ENCODE data around the gene SEL1L2. TPM values are rescaled to one million over a fixed set of nuclear protein-coding genes. Genes with fewer than 3 reads are reported as not detected.

SEL1L2 gene
- total RNA-seq, 2 experiments from 2014 or later: not detected

DNA sequence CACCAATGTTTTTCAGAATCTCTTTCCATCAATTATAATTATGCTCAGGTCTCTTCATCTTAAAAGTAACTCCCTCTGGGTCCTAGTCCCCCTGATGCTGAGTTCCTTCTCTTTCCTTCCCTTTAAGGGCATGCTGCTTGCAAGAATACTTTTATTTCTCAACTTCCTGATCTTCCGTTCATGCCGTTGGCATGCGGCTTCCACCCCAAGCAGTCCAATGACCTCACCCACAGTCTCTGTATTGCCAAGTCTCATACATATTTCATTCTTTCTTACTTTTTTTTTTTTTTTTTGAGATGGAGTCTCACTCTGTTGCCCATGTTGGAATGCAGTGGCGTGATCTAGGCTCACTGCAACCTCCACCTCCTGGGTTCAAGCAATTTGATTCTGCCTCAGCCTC is 122.1 kb downstream of the SEL1L2 start:
- Mint-ChIP-seq H3K4me3 (no peak overlapping the region), H3K27ac (no peak overlapping the region), H3K9me3 (ENCODE audit: low read depth) (no peaks in the 10 kb centered on the region), H3K27me3 (no peaks in the 10 kb centered on the region), H3K4me1 (no peaks in the 10 kb centered on the region), H3K36me3 (no peaks in the 10 kb centered on the region)
- CTCF ChIA-PET: no interaction called here
- DNase-seq: no peak
- ATAC-seq: no peak

DNA sequence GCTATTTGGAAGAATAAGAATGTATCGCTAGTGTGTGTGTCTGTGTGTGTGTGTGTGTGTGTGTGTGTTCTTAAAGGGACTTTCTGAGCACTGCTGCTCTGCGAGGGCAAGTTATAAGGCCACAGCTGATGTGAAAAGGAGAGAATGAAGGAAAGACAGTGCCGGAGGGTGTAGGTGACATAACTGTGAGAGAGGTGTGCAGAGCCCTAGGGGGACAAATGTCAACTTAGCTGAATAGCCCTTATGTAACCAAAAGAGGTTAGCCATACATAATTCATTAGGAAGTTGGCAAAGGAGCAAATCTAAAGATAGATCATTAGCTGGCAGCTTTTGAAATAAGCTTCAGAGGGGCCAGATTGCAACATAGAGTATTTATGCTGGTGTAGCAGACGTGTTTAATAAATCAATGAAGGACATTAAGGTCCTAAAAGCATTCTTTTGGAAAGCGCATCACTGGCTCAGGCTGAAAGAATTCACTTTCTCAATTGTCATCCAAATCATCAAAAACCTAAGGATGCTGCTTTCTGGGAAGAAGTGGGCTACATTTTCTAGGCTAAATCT is 124.5 kb downstream of the SEL1L2 start:
- Mint-ChIP-seq H3K27me3 (no peaks in the 10 kb centered on the region), H3K9me3 (ENCODE audit: low read depth) (no peaks in the 10 kb centered on the region), H3K27ac (no peak overlapping the region), H3K36me3 (no peaks in the 10 kb centered on the region), H3K4me1 (no peaks in the 10 kb centered on the region), H3K4me3 (no peak overlapping the region)
- DNase-seq (no peak), ATAC-seq (no peak)
- CTCF ChIA-PET: no interaction called here

DNA sequence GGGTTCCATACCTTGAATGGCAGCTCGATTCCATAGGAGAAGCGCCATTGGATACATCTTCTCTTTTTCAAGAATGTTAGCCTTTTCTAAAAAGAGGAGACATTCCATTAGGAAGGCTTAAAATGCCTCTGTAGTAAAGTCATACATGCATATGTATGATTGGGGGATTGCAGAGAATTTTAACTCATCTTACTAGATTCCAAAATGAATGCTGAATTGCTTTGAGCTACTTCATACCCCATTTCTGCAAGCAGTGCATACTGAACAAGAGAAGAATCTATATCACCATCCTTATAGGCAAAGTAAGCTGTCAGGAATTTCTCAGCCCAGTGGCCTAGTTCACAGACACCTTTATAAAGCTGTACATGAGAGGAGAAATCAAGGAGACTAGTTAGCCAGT is 125.3 kb downstream of the SEL1L2 start:
- CTCF ChIA-PET: no interaction called here
- DNase-seq (no peak), ATAC-seq (no peak)
- H3K4me3 Mint-ChIP-seq: no peak overlapping the region
- H3K27ac Mint-ChIP-seq: no peak overlapping the region
- no peaks in the 10 kb centered on the region for H3K9me3 Mint-ChIP-seq (ENCODE audit: low read depth)
- no peaks in the 10 kb centered on the region for H3K4me1 Mint-ChIP-seq
- no peaks in the 10 kb centered on the region for H3K36me3 Mint-ChIP-seq
- no peaks in the 10 kb centered on the region for H3K27me3 Mint-ChIP-seq

DNA sequence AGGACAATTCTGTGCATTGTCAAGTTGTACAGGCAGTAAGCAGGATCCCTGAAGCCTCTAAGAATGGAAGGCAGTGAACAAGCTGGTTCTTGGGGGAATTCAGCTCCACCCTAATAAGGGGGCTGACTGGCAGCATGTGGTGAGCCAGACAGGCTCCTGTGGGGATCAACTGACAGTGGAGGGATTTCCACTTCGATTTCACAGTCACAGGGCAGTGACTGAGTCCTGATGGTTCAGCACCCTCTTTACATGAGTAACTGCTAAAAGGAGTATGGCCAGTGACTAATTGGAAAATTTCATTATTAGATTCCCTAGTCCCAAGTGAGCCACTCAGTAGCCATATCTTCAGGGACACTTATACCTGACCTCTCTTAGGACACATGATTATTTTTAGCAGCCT is 127.2 kb downstream of the SEL1L2 start:
- Mint-ChIP-seq H3K4me3 (no peak overlapping the region), H3K4me1 (no peaks in the 10 kb centered on the region), H3K27ac (no peak overlapping the region), H3K9me3 (ENCODE audit: low read depth) (no peaks in the 10 kb centered on the region), H3K27me3 (no peaks in the 10 kb centered on the region), H3K36me3 (no peaks in the 10 kb centered on the region)
- DNase-seq (no peak), ATAC-seq (no peak)
- CTCF ChIA-PET: no interaction called here

DNA sequence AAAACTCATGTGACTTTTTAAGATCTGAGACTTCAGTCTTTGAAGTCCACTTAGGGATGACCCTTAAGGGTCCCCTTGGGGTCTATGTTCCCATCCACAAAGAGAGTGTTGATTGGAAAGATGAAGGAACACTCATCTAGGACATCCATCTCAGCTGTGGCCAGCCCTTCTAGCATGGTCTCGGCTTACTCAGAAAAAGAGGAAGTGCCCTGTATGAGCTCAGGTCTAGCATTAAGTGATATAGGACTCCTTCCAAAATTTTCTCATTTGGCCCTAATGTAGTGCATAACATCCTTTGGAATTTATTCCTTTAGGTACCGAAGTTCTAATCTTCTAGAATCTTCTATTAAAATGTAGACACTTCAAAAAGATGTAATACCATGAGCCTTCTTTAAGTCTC is 128.2 kb downstream of the SEL1L2 start:
- no peak overlapping the region for H3K27ac Mint-ChIP-seq

DNA sequence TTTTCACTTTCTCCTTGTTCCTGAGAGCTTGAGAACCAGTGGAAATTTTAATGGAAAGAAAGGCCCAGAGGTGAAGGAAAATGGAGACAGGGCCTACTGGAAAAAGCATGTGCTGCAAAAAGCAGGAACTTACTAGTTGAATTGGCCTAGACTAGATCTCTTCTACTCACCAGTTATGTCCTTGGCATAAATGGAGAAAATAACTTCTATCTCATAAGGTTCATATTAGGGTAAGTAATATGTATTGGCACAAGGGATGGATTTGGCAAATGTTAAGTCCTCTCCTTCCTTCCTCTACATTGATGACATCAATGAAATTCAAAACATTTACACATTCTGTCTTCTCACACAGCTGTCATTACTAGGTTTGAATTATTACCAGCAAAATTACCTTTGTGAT is 131.5 kb downstream of the SEL1L2 start:
- CTCF ChIA-PET: no interaction called here
- H3K4me1 Mint-ChIP-seq: no peaks in the 10 kb centered on the region
- no peaks in the 10 kb centered on the region for H3K9me3 Mint-ChIP-seq (ENCODE audit: low read depth)
- peaks cover 4% of the 10 kb centered on the region for H3K27me3 Mint-ChIP-seq
- no peaks in the 10 kb centered on the region for H3K36me3 Mint-ChIP-seq
- no peak overlapping the region for H3K27ac Mint-ChIP-seq
- no peak overlapping the region for H3K4me3 Mint-ChIP-seq
- DNase-seq (no peak), ATAC-seq (no peak)

More for the DNA sequence above, 128.2 kb downstream of the SEL1L2 start:
- CTCF ChIA-PET: no interaction called here
- ATAC-seq (no peak), DNase-seq (no peak)
- Mint-ChIP-seq H3K36me3 (no peaks in the 10 kb centered on the region), H3K4me3 (no peak overlapping the region), H3K9me3 (ENCODE audit: low read depth) (no peaks in the 10 kb centered on the region), H3K4me1 (no peaks in the 10 kb centered on the region), H3K27me3 (no peaks in the 10 kb centered on the region)

DNA sequence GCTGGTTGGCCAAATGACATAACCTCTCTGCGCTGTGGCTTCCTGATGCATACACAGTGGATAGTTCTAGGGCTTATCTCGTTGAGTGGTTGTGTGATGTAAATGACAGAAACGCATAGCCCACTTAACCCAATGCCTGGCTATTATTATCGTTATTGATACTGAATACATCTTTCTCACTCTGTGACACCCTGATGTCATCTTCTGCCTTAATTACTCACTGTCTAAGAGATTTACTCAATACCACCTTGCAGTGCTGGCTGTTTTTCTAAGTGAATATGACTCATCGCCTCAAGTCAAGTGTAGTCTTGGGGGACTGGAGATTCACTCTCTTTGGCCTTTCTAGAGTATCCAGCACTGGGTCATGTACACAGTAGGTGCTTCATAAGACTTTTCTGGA is 132.0 kb downstream of the SEL1L2 start:
- H3K27ac Mint-ChIP-seq: no peak overlapping the region
- CTCF ChIA-PET: no interaction called here
- DNase-seq: no peak
- no peaks in the 10 kb centered on the region for H3K9me3 Mint-ChIP-seq (ENCODE audit: low read depth)
- no peak for ATAC-seq
- H3K36me3 Mint-ChIP-seq: no peaks in the 10 kb centered on the region
- no peak overlapping the region for H3K4me3 Mint-ChIP-seq
- H3K27me3 Mint-ChIP-seq: peaks cover 4% of the 10 kb centered on the region
- no peaks in the 10 kb centered on the region for H3K4me1 Mint-ChIP-seq

DNA sequence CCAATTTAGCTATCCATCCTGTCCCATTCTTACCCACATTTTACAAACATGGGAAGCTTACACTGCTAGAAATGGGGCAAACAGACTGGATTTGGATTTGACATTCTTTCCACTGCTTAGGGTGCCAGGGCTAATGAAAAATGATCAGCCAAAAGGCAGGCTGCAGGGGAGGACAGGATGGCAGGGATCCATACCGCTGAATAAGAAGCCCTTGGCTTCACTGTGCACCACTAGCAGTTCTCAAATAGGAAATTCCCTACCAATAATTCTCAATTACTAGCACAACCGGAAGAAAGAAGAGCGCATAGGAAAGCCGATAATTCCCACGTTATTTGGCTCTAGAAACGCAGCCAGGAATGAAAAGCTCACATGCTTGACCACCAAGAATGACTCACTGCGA is 132.5 kb downstream of the SEL1L2 start:
- no peak for DNase-seq

DNA sequence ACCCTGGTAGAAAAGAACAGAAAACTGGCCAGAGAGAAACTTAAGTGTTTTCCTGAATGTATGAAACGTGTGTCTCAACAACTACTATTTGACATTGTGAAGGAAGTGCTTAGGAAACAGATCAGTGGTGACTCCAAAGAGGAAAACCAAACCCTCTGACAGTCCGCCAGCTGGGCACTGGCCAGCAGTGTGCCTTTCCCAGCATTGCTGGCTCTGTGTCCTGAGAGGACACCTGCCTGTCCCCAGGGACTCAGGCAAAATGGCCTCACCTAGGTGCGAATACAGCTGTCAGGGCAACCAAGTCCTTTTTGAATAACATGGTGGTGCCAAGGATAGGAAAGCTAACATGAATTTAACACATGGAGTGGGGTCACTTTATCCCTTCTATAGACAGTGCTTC is 133.1 kb downstream of the SEL1L2 start:
- ATAC-seq: no peak
- CTCF ChIA-PET: no interaction called here
- Mint-ChIP-seq H3K27ac (no peak overlapping the region), H3K4me3 (no peak overlapping the region), H3K27me3 (peaks cover 8% of the 10 kb centered on the region), H3K36me3 (no peaks in the 10 kb centered on the region), H3K9me3 (ENCODE audit: low read depth) (no peaks in the 10 kb centered on the region), H3K4me1 (no peaks in the 10 kb centered on the region)
- DNase-seq: no peak

More for the DNA sequence above, 132.5 kb downstream of the SEL1L2 start:
- Mint-ChIP-seq H3K36me3 (no peaks in the 10 kb centered on the region), H3K9me3 (ENCODE audit: low read depth) (no peaks in the 10 kb centered on the region), H3K27ac (no peak overlapping the region), H3K27me3 (peaks cover 4% of the 10 kb centered on the region), H3K4me1 (no peaks in the 10 kb centered on the region), H3K4me3 (no peak overlapping the region)
- ATAC-seq: no peak
- CTCF ChIA-PET: no interaction called here

DNA sequence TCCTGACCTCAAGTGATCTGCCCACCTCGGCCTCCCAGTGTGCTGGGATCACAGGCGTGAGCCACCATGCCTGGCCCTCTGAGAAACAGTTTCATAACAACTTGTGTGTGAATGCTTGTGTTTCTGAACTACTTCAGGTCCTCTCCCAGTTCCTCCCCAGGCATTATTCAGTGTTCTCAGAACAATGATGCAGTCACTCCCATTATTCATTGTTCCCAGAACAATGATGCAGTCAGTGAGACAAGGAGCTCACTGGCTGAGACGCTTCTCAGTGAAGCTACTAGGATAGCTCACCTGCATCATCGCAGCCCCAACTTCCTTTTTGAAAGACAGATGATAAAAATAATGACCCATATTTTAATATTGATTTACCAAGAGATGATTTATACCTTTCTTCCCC is 134.1 kb downstream of the SEL1L2 start:
- CTCF ChIA-PET: no interaction called here
- H3K4me3 Mint-ChIP-seq: no peak overlapping the region
- H3K4me1 Mint-ChIP-seq: no peaks in the 10 kb centered on the region
- no peaks in the 10 kb centered on the region for H3K36me3 Mint-ChIP-seq
- H3K27ac Mint-ChIP-seq: no peak overlapping the region
- no peaks in the 10 kb centered on the region for H3K9me3 Mint-ChIP-seq (ENCODE audit: low read depth)
- DNase-seq: no peak
- no peak for ATAC-seq
- peaks cover 12% of the 10 kb centered on the region for H3K27me3 Mint-ChIP-seq

DNA sequence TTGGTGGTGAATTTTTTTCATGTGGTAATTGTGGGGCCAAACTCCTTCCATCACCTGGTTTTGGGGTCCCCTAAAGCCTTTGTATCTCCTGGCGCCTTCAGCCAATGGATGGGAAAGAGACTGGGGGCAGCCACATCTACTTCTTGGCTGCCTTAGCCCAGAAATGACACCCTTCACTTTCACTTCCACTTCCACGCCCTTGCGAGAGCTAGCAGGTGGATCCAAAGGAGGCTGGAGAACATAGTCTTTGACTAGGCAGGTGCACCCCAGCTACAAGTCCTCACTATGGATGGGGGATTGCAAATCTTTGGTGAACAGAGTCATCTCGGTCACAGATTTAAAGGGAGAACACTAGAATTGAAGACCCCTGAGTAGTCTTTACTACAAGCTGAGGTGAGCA is 134.8 kb downstream of the SEL1L2 start:
- no peak for ATAC-seq
- H3K4me3 Mint-ChIP-seq: no peak overlapping the region
- no peaks in the 10 kb centered on the region for H3K4me1 Mint-ChIP-seq
- peaks cover 12% of the 10 kb centered on the region for H3K27me3 Mint-ChIP-seq
- H3K27ac Mint-ChIP-seq: no peak overlapping the region
- no peaks in the 10 kb centered on the region for H3K9me3 Mint-ChIP-seq (ENCODE audit: low read depth)
- H3K36me3 Mint-ChIP-seq: no peaks in the 10 kb centered on the region
- CTCF ChIA-PET: no interaction called here
- no peak for DNase-seq

DNA sequence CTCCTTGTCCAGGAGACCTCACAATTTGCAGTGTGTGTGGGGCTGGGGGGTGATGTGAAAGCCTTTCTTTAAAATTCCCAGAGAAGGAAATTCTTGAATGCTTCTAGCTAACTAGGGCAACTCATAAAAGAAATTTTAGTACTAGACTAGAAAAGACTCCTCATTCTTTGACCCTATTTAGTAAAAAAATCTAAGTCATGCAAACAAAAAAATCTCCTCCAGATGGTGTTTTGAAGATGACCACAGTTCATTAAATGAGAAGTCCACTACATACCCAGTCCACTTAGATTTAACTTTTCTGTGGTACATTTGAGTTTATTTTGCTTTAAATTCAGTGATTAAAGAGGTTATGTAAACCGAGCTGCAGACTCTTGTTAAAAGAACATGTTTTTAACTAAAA is 138.1 kb downstream of the SEL1L2 start:
- CTCF ChIA-PET: no interaction called here
- no peaks in the 10 kb centered on the region for H3K36me3 Mint-ChIP-seq
- no peaks in the 10 kb centered on the region for H3K9me3 Mint-ChIP-seq (ENCODE audit: low read depth)
- H3K4me3 Mint-ChIP-seq: no peak overlapping the region
- H3K27ac Mint-ChIP-seq: no peak overlapping the region
- DNase-seq (no peak), ATAC-seq (no peak)
- no peaks in the 10 kb centered on the region for H3K4me1 Mint-ChIP-seq
- H3K27me3 Mint-ChIP-seq: peaks cover 12% of the 10 kb centered on the region

DNA sequence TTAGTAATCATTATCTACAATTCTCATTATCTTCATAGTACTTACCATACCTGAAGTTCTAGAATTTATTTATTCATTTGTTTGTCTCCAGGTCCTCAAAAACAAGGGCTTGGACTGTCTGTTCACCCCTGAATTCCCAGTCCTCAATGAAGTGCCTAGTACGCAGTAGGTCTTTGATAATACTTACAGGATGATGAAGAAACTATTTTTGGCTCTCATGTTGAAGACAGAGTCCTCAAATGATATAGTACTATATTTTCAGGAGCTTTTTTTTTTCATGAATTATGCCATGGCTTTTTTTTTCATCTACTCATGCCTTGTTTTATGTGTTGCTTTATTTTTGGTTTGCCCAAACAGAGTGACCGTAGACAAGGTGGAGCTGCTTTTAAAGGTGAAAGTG is 139.1 kb downstream of the SEL1L2 start:
- Mint-ChIP-seq H3K4me1 (no peaks in the 10 kb centered on the region), H3K4me3 (no peak overlapping the region), H3K36me3 (no peaks in the 10 kb centered on the region), H3K9me3 (ENCODE audit: low read depth) (no peaks in the 10 kb centered on the region), H3K27ac (no peak overlapping the region), H3K27me3 (peaks cover 8% of the 10 kb centered on the region)
- ATAC-seq (no peak), DNase-seq (no peak)
- CTCF ChIA-PET: interaction anchor here (1.6 kb wide), 1 partner anchor 203 kb away, joined by 3 read pairs; no protein-coding TSS in a partner anchor

DNA sequence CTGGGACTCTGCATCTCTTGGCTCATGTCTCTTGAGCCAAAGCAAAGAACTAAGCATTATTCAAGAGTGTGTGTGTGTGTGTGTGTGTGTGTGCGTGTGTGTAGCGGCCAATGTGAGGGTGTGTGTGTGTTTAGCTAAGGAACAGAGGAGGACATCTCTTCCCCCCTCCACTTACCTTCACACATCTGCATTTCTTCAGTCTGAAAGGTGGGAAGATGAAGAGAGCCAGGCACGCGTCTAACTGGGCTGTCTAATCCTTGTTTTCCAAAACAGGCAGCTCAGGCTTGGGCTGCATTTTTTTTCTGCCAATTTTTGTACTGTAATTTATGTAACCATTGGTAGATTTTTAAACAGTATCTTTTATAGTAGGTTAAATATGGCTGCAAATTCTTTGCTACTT is 146.1 kb downstream of the SEL1L2 start:
- H3K9me3 Mint-ChIP-seq (ENCODE audit: low read depth): no peaks in the 10 kb centered on the region
- no peaks in the 10 kb centered on the region for H3K36me3 Mint-ChIP-seq
- H3K4me1 Mint-ChIP-seq: no peaks in the 10 kb centered on the region
- ATAC-seq: no peak
- no peak for DNase-seq
- H3K27ac Mint-ChIP-seq: no peak overlapping the region
- H3K27me3 Mint-ChIP-seq: no peaks in the 10 kb centered on the region
- H3K4me3 Mint-ChIP-seq: no peak overlapping the region
- CTCF ChIA-PET: no interaction called here

DNA sequence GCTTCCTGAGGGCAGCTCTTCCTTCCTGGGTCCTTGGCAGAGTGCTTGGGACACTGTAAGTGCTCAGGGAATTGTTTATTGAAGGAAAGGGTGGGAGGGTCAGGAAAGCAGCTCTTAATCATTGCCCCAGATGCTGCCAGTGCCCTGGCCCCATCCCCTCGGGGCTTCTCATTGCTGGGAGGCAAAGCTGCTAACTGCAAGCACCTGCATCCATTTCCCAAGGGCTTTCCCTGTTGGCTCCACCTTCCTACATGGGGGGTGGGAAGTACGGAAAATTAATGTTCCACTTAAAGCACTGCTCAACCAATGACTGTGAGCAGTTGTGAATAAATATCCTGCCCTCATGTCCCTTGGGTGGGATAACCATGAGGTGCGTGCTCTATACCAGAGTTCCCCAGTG is 149.2 kb downstream of the SEL1L2 start:
- Mint-ChIP-seq H3K9me3 (ENCODE audit: low read depth) (no peaks in the 10 kb centered on the region), H3K27me3 (peaks cover 2% of the 10 kb centered on the region), H3K27ac (no peak overlapping the region), H3K4me3 (no peak overlapping the region), H3K36me3 (no peaks in the 10 kb centered on the region), H3K4me1 (no peaks in the 10 kb centered on the region)
- DNase-seq (no peak), ATAC-seq (no peak)
- CTCF ChIA-PET: interaction anchor here (1.7 kb wide), 1 partner anchor 23 kb away, joined by 5 read pairs; no protein-coding TSS in a partner anchor
